Heart right ventricle (tissue), 16 donors: ENCODE data around the gene ABLIM2. TPM values are rescaled to one million over a fixed set of nuclear protein-coding genes. Genes with fewer than 3 reads are reported as not detected.

Experiments used
- ATAC-seq, 8 donors: fragments of 200-7000 bp; cut with Tn5 transposase; one replicate each; pipeline ENCODE4 v1.9.1; 2020; ENCODE audit warnings: mild to moderate bottlenecking in 8 of 8, moderate library complexity in 8 of 8, moderate number of reproducible peaks in 1 of 8
- DNase-seq, 2 donors: peaks; one replicate each; pipeline ENCODE4 v3.0.0-alpha.2; 2020
- H3K27ac ChIP-seq, 10 donors: fragments of 200-600 bp; sonication (generic) in 2 of 10; one replicate each; pipeline versions ENCODE4 v1.5.0 to v1.8.0; 2020 to 2022; ENCODE audit warnings: mild to moderate bottlenecking in 3 of 10
- H3K27me3 ChIP-seq, 7 donors: fragments of 200-600 bp; one replicate each; pipeline ENCODE4 v1.8.0; 2021 to 2022; ENCODE audit warnings: mild to moderate bottlenecking in 2 of 7
- H3K36me3 ChIP-seq, 9 donors: fragments of 200-600 bp; sonication (generic) in 1 of 9; one replicate each; pipeline versions ENCODE4 v1.5.0 to v1.8.0; 2020 to 2022; ENCODE audit warnings: mild to moderate bottlenecking in 2 of 9
- H3K4me1 ChIP-seq, 9 donors: fragments of 200-600 bp; sonication (generic) in 1 of 9; one replicate each; pipeline versions ENCODE4 v1.5.0 to v1.8.0; 2020 to 2022; ENCODE audit warnings: mild to moderate bottlenecking in 4 of 9
- H3K4me3 ChIP-seq, 10 donors: fragments of 200-600 bp; sonication (generic) in 2 of 10; one replicate each; pipeline versions ENCODE4 v1.5.0 to v1.8.0; 2020 to 2022; ENCODE audit warnings: mild to moderate bottlenecking in 7 of 10, moderate library complexity in 2 of 10
- H3K9me3 ChIP-seq, 11 donors: fragments of 200-600 bp in 10 of 11; sonication (generic) in 2 of 11; one replicate each; pipeline versions ENCODE4 v1.5.0 to v1.8.0; 2013 to 2022; ENCODE audit warnings: mild to moderate bottlenecking in 2 of 11, control low read depth in 1 of 11, moderate library complexity in 1 of 11
- CTCF ChIP-seq, 9 donors: fragments of 200-600 bp; sonication (generic) in 2 of 9; IDR thresholded peaks; one replicate each; pipeline versions ENCODE4 v1.5.0 to v1.8.0; 2021 to 2022; ENCODE audit warnings: antibody characterized with exemption in 9 of 9, mild to moderate bottlenecking in 5 of 9, moderate library complexity in 1 of 9
- WGBS, 2 donors: extraction: QIAGEN DNeasy Blood & Tissue Kit; methylation state at CpG; one replicate each; pipeline ENCODE4 v1.1.7; 2013; ENCODE audit warnings: inconsistent platforms in 1 of 2; 5-methylcytosine and 5-hydroxymethylcytosine counted together
- intact Hi-C, 10 donors: fragments of 100-400 bp; cut with DNase I; formaldehyde crosslinking; loops; one replicate each; pipeline versions ENCODE4 v1.11.1 to v1.14.2; 2022
- polyA plus RNA-seq, 2 donors: library from polyadenylated mRNA; stranded (reverse); fragments of 200-250 nt; gene quantifications; one replicate each; pipeline ENCODE4 v1.2.3, GENCODE V29; 2013
- total RNA-seq, 10 donors: library from RNA; stranded (reverse); fragmentation: NEBNext Ultra II Directional in 3 of 10; extraction: Animal tissue kit (Norgen Biotek cat#: 25700) in 3 of 10; gene quantifications; one replicate each; pipeline versions ENCODE4 v1.2.1 to v1.2.4, GENCODE V29; 2021 to 2023
- donor health status: Arrhythmogenic right ventricular cardiomyopathy.
- donor health status: ischemic (EF 13 %, LVEDD 7.1; RV severe dilation, severe dysfunction).
- donor health status: healthy with polysubstance abuse.
- donor health status: DM: no; HTN: yes; CAD: no.
- donor health status: DM: no; HTN: no; CAD: no.
- donor health status: ischemic (EF 25% LVEDD 6.9; RV normal size, moderate dysfunction).
- donor health status: ischemic (EF 25% LVEDD 5.7; RV mildly dilated, moderate dysfunction).
- donor health status: healthy.
- donor health status: DM: yes; HTN: yes; CAD: no.
- donor health status: Ischemic cardiomyopathy.
- donor health status: ischemic (EF 35%, LVEDD 5.7; RV mildly dilated, moderate dysfunction).
- donor health status: nonischemic (EF 11% LVEDD 7.7; RV severe dilation, severe dysfunction).
- donor health status: DM: yes; HTN: yes; CAD: no.
- donor health status: PGD.
- donor health status: ischemic (EF 29% LVEDD 5.4; RV normal size, mild dysfunction).
- donor health status: nonischemic (EF 23%, LVEDD 6.1; RV moderate dilation, normal function).

ABLIM2 gene
- total and polyA plus RNA-seq, 12 donors = 7.2 to 27.8 (median 17.6) TPM

GRCh38 chr4:8199594-8200301 lies 41.1 kb upstream of the ABLIM2 start:
- Histone ChIP-seq H3K9me3 (no peaks in the 10 kb centered on the region), H3K4me1 (peaks cover 25 to 78% (median 69%) of the 10 kb centered on the region in 9 donors), H3K27me3 (no peaks in the 10 kb centered on the region), H3K36me3 (peaks cover 0 to under 1% (median 0%) of the 10 kb centered on the region in 9 donors), H3K4me3 (peak overlapping the region; percentile 37 to 67 (median 52)), H3K27ac (peak overlapping the region; percentile 43 to 95 (median 82))
- WGBS, 2 donors = 57 to 65% methylated on average over 26 of the region's 26 CpGs
- TF ChIP-seq CTCF (IDR thresholded peaks at IDR 0.05) = no peak
- DNase-seq (no peak), ATAC-seq (peak in 4 of 8 donors; percentile 7 to 20 (median 12))
- intact Hi-C loops = loop anchor here in 1 of 10 donors (10.0 kb wide), 1 partner anchor 385 kb away; no protein-coding TSS in a partner anchor

GRCh38 chr4:8198906-8199593 lies 40.4 kb upstream of the ABLIM2 start, which contains the start of gene SH3TC1:
Gene SH3TC1, plus strand, starts transcription at chr4:8199290. Its CDS starts 5,905 bp downstream, at chr4:8205195.
- intact Hi-C loops = loop anchor here in 1 of 10 donors (10.0 kb wide), 1 partner anchor 384 kb away; no protein-coding TSS in a partner anchor

GRCh38 chr4:8198206-8198905 lies 39.7 kb upstream of the ABLIM2 start:
- H3K4me3 ChIP-seq = peak overlapping the region in 3 of 10 donors; percentile 52 to 67 (median 59)
- peaks cover 25 to 80% (median 69%) of the 10 kb centered on the region in 9 donors for H3K4me1 ChIP-seq
- no peaks in the 10 kb centered on the region for H3K9me3 ChIP-seq
- intact Hi-C loops = loop anchor here in 1 of 10 donors (10.0 kb wide), 1 partner anchor 384 kb away; no protein-coding TSS in a partner anchor
- H3K27ac ChIP-seq = peak overlapping the region in 9 of 10 donors; percentile 18 to 95 (median 82)
- no peaks in the 10 kb centered on the region for H3K36me3 ChIP-seq
- TF ChIP-seq CTCF (IDR thresholded peaks at IDR 0.05) = no peak
- DNase-seq (no peak), ATAC-seq (peak in 1 of 8 donors; percentile 3)
- 69 to 74% methylated on average over 17 of the region's 17 CpGs for WGBS, 2 donors
- no peaks in the 10 kb centered on the region for H3K27me3 ChIP-seq

More at GRCh38 chr4:8198906-8199593, 40.4 kb upstream of the ABLIM2 start, which contains the start of gene SH3TC1:
- peak; percentile 90 to 93 (median 92) for ATAC-seq
- peak in 1 of 9 donors; percentile 19 for TF ChIP-seq CTCF (IDR thresholded peaks at IDR 0.05)
- 20 to 28% methylated on average over 28 to 32 of the region's 32 CpGs for WGBS, 2 donors
- peak within 1 kb of the TSS; percentile 37 to 67 (median 52) for H3K4me3 ChIP-seq
- DNase-seq = peak; percentile 88
- no peaks in the 10 kb centered on the region for H3K27me3 ChIP-seq
- H3K27ac ChIP-seq = peak within 1 kb of the TSS; percentile 43 to 95 (median 82)
- H3K9me3 ChIP-seq = no peaks in the 10 kb centered on the region
- H3K4me1 ChIP-seq = peaks cover 25 to 79% (median 69%) of the 10 kb centered on the region in 9 donors
- no peaks in the 10 kb centered on the region for H3K36me3 ChIP-seq
